GM12801 (cell line): ENCODE data around the gene EXOSC6.

Experiments used
- CTCF ChIP-seq: IDR thresholded peaks from one replicate; pipeline ENCODE4 v1.5.1; 2011; ENCODE audit warnings: control low read depth; ENCODE audit not compliant: insufficient read length; ENCODE audit errors: extremely low read depth

The EXOSC6 gene

DNA sequence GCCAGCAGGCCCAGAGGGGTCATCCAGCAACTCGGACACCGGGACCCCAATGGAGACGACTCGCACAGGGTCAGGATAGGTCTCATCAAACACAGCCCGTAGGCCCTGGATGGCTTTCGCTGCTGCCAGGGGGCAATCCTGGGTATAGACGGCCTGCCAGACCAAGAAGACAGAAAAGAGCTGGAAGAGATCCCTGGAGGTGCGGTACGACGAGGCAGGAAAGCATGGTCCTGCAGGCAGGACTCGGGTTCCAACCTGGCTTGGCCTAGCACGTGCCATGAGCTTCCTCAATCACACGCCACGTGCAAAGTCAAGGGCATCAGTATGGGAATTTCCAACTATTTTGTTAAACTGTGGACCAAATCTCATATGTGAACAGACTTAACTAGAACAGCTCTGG is 6.3 kb upstream of the EXOSC6 start:
- no peak for TF ChIP-seq CTCF

DNA sequence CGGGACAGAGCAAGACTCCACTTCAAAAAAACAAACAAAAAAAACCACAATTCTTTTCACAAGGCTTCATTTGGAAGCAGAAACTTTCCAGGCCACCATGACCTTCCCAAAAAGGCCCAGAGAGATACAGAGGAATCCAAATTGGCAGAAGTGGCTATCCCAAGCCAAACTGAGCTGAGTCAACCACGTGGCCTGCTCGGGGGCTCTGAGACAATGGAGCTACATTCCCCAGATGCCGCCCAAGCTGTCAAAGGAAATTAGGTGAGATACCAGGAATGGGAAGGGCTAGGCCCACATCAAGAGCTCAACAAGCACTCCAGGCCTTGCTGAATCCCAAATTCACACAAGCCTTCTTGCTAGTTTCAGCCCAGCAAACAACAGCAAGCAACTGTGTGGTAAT is 5.7 kb upstream of the EXOSC6 start:
- no peak for TF ChIP-seq CTCF

- TF ChIP-seq CTCF, result no peak
Observed at GRCh38 chr16:70255574-70255973, 3.8 kb upstream of the EXOSC6 start.

DNA sequence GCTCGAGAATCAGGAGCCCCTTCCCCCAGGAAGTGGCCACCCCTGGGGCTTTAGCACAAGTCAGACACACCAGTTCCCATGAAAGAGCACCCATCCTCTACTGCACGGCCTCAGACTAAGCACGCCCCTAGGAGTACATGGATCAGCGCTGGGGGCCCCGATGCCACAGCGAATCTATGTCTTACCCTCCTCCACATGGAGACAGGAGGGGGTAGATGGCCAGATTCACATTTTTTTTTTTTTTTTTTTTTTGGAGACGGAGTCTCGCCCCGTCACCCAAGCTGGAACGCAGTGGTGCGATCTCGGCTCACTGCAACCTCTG is 3.2 kb upstream of the EXOSC6 start:
- no peak for TF ChIP-seq CTCF

- TF ChIP-seq CTCF, result no peak
Observed at GRCh38 chr16:70254180-70254964, 2.6 kb upstream of the EXOSC6 start.

DNA sequence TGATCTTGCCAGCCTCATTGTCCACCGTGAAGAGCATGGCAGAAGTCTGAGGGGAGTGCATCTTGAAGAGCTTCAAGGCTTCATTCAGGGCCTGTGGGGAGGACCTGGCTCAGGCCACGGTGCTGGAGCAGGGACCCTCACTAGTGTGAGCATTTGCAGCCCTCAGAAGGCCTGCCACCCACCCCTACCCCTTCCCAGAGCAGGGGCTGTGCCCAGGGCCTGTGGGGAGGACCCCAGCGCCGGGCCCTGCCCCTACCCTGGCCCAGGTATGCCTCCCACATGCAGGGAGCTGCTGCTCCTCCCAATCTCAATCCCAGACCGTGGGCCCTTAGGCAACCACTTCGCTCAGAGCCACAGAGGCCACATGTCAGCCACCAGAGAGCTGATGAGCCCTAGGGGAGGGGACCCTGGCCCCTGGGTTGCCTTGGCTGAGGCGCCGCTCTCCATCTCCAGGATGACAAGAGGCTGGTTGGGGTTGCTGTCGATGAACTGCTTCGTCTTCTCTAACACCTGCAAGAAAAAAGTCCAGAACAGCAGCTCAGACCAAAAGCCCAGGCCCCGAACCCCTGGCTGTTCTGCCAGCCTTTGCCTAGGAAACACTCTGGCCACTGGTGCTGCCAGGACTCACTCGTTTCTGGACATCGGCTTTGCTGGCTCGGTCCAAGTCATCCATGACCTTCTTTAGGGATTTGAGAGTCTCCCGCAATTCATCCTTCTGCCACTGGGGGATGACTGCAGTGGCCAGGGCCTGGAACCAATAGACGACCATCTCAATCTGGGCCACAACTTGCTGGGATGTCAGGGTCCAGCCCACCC is 1.8 kb upstream of the EXOSC6 start:
- no peak for TF ChIP-seq CTCF

- TF ChIP-seq CTCF, result no peak
Observed at GRCh38 chr16:70252355-70252988, 732 bp upstream of the EXOSC6 start.
